HG03196 (cell line): ENCODE data around the gene FAN1.

Experiments
- ATAC-seq: cut with Tn5 transposase; IDR thresholded peaks from one replicate; pipeline ENCODE4 v1.9.1; 2021; ENCODE audit not compliant: unreplicated experiment

The FAN1 gene

GRCh38 chr15:30919877-30920550, 16.3 kb downstream of the FAN1 start:
- no peak for ATAC-seq

DNA sequence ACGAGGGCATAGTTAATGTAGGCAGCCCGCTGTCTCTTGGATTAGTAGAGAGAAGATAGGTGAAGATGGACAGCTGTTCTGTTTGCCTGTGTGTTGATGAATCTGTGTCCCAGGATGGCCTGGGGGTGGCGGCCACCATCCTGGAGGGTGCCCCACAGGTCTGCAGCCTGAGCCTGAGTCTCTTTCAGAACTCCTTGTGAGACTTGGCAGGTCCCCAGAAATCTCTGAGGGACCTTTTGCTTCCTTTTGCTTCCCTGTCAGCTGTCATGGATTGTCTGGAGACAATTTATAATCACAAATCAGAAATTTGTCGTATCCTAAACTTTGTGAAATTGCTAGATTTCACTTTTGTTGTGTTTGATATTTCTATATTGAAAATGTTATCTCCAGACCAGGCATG, 17.4 kb downstream of the FAN1 start:
- ATAC-seq, result no peak

DNA sequence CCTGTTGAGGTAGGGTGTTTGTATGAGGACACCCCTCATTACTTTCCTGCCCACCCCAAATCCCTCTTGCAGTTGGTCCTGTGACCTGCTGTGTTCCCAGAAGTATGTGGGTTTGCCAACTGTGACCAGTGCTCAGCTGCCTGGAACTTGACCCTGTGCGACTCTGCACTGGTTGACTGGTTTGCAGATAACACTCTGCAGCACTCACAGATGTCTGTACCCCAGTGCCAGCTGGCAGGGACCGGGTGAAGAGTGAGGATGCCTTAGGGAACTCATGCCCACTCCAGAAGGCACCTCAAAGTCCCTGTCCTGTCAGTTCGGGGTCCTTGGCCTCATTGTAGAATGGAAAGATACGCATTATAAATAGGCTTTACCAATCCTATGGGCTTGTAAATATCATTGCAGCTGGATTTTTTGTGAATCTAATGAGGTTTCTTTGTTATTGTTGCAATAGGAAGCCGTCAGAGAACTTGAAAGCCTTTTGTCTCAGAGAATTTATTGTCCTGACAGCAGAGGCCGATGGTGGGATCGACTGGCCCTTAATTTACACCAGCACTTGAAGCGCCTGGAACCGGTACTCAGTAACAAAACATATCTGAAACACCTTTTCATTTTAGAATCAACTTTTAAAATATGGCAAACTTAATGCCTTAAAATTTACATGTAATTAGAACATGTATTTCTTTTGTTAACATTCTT, 18.2 kb downstream of the FAN1 start:
- ATAC-seq, result no peak

DNA sequence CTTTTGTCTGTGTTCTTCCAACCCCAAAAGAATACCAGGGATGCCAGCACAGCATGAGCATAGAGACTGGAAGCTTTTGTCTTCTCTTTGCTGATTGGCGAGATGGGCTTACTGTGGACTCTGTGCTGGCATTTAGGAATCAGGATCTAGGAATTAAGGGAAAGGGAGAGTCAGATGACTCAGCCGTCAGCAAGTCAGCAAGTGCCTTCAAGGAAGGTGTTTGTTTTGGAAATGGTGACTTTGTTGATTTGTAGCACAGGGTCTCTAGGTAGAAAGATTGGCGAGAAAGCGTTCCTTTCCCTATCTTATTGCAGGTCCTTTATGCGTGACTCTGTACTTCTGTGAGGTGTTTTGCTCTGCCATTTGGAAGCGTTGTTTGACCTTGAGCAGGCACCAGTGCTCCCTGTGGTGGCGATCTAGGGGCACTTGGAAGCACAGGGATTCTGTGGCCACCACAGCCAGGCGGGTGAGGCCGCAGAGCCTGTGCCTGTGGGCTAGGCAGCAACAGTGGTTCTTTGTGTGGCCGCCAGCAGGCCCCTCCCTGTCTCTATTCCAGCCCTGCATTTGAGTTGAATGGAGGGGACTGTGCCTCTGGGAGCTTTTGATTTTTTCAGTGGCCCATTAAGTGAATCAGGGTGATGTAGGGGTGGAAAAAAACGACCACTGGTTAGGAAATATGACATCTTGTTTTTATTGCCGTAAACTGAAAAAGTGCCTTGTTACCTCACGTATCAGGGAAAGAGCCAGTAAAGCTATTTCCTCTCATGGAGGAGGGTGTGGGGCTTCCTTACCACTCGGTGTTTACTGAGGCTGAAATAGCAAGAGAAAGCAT, 19.0 kb downstream of the FAN1 start:
- no peak for ATAC-seq

- ATAC-seq, result no peak
Measured at GRCh38 chr15:30923429-30923828, 19.7 kb downstream of the FAN1 start.

- ATAC-seq, result no peak
Measured at GRCh38 chr15:30924353-30924752, 20.6 kb downstream of the FAN1 start.

- ATAC-seq, result no peak
Measured at GRCh38 chr15:30925686-30926085, 22.0 kb downstream of the FAN1 start.

DNA sequence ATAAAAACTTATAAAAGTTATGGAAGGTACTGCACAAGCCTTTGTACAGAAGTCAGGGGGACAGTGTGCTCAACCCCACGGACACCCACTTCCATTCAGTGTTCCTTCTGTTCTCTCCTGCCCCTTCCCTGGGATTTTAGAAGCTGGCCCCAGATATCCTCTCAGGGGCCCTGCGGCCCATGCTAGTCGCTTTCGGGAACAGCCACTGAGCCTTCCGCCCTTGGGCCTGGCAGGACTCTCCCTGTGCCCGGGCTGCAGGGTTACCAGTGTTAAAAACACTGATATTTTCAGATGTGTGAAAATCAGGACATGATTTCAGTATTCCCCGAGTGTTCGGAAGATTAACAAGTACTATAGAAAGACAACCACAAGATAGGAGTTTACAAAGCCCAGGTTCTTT, 22.4 kb downstream of the FAN1 start:
- ATAC-seq, result no peak

DNA sequence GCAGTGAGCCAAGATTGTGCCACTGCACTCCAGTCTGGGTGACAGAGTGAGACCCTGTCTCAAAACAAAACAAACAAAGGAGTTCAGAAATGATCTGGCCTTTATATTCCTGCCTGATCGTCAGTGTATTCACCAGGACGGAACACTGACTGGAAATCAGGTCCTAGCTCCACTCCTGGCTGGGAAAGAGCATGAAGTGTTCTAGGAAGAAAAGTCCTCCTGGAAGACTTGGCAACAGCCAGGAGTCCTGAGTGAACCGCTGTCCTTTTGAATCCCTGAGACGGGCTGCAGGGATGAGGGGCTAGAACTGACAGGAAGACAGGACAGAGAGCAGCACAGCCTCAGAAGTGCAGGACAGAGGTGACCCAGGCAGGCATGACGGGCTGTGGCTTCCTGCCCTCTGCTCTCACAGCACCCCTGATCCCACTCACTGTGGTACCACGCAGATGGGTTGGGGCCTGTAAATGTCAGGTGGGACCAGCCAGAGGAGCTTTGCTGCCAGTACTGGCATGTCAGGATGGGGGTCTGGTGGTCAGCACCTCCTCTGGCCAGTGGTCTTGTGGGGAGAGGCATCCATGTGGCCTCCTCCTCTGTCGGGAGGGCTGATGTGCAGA, 23.5 kb downstream of the FAN1 start:
- no peak for ATAC-seq

- ATAC-seq, result no peak
Measured at GRCh38 chr15:30928076-30928475, 24.4 kb downstream of the FAN1 start.

GRCh38 chr15:30929064-30929669, 25.5 kb downstream of the FAN1 start:
- no peak for ATAC-seq

DNA sequence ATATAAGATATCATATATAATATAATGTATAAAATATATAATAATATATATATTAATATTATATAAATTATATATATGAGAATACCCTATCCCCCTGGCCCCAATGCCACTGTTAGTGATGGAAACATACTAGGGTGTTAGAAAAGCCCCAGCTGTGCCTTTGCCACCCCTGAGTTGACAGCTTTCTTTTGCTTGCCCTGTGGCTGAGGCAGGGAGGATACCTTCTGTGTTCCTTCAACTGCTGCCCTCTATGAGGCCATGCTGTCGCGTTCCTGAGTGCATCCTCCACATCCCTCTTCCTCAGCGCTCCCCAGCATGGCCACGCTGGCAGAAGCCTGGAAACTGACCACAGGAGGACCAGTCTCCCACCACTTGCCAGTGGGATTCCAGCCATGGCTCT, 26.3 kb downstream of the FAN1 start:
- ATAC-seq, result no peak

DNA sequence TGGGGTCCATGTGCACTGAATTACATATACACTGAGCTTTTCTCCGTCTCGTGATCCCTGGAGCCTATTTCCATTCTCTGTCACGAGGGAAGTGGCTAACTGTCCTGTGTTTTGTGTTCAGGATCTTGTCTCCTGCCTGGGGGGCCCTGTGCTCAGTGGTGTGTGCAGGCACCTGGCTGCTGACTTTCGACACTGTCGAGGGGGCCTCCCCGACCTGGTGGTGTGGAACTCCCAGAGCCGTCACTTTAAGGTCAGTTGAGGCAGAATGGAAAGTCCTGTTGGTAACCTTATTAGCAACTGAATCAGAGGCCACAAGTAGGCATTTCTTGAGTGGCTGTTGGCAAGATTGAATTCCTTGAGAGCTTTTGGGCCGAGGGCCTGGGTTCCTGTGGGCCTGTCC, 26.7 kb downstream of the FAN1 start:
- ATAC-seq, result no peak

- no peak for ATAC-seq
Measured at GRCh38 chr15:30933293-30933692, 29.6 kb downstream of the FAN1 start.

- no peak for ATAC-seq
Measured at GRCh38 chr15:30939161-30939560, 35.4 kb downstream of the FAN1 start.

GRCh38 chr15:30940359-30940758, 36.6 kb downstream of the FAN1 start:
- ATAC-seq, result no peak

- no peak for ATAC-seq
Measured at GRCh38 chr15:30941520-30941919, 37.8 kb downstream of the FAN1 start.

- ATAC-seq, result no peak
Measured at GRCh38 chr15:30943654-30944335, 40.1 kb downstream of the FAN1 start.

- ATAC-seq, result no peak
Measured at GRCh38 chr15:30953183-30953582, 49.5 kb downstream of the FAN1 start.

GRCh38 chr15:30953731-30954378, 50.1 kb downstream of the FAN1 start:
- no peak for ATAC-seq
